ENCODE results near the gene DNAH6.
"Not testable (repeated sequence)": the region's sequence is repeated elsewhere in the genome, so short reads cannot be mapped to it uniquely, and the experiment has no call there.

Gene DNAH6, protein sequence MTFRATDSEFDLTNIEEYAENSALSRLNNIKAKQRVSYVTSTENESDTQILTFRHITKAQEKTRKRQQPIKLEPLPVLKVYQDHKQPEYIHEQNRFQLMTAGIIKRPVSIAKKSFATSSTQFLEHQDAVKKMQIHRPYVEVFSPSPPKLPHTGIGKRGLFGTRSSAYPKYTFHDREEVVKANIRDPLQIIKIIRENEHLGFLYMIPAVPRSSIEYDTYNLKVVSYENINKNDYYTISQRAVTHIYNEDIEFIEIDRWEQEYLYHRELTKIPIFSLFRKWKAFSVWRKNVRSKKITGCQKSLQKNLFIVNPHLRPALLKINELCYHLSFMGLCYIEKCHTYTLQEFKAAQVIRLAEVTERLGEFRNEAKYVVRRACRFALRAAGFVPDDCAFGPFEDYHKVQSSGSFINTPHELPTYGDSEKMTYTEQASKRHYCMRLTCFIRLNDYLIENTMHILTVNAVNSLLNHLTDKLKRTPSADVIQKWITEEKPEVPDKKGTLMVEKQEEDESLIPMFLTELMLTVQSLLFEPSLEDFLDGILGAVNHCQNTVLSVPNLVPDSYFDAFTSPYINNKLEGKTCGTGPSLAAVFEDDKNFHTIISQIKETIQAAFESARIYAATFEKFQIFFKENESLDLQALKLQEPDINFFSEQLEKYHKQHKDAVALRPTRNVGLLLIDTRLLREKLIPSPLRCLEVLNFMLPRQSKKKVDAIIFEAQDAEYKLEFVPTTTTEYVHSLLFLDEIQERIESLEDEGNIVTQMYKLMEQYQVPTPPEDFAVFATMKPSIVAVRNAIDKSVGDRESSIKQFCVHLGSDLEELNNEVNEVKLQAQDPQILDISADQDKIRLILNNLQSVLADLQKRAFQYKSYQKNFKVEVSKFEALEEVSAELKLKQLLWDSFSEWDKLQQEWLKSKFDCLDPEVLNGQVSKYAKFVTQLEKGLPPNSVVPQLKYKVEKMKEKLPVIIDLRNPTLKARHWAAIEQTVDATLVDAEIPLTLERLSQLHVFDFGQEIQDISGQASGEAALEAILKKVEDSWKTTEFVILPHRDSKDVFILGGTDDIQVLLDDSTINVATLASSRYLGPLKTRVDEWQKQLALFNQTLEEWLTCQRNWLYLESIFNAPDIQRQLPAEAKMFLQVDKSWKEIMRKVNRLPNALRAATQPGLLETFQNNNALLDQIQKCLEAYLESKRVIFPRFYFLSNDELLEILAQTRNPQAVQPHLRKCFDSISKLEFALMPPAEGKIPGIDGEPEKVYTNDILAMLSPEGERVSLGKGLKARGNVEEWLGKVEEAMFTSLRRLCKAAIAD (N-terminal part only)

DNA sequence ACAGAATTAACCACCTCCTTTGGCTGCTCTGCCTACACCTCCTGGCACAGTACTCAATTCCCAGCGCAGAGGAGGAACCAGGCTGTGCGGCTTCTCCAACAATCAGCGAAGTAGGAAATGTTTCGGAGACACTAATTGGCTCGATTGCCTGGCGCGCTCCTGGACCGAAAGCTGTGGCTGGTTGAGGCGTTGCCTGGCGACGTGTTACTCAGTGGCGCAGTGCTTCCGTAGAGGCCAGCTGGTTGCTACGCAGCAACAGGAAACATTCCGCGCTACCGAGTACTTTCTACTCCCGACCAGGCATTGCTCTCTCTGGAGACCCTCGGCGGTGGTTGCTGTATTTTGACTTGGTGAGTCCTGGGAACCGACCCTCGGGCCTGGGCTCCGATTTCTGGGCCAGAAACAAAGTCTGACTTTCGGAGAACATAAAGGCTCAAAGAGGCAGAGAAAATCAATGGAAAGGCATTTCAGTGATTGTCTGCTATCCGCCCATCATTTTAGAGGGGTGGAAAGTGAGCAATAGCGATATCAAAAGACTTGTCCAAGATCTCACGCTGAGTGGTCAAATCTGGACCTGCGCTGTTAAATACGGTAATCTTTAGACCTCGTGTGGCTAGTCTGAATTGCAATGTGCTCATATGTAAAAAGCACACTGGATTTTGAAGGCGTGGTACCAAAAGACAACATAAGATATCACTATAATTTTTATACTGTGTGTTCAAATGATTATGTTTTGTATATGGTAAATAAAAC is at the start of gene DNAH6:
DNAH6 (plus strand) TSS at position 265 of the 753 bp plus-strand sequence. CDS start 1,329 bp downstream, outside the sequence.
- H3K9me3 Mint-ChIP-seq, result peaks cover 18% of the 10 kb centered on the region
- no peak for TF ChIP-seq CTCF (IDR thresholded peaks at IDR 0.05)
- H3K4me3 Mint-ChIP-seq, result peak within 1 kb of the TSS; percentile 76
- peaks cover 7% of the 10 kb centered on the region for H3K36me3 Mint-ChIP-seq (ENCODE audit: low read depth)
- peak; percentile 61 for DNase-seq
- no peak within 1 kb of the TSS for H3K27ac Mint-ChIP-seq
- peaks cover 4% of the 10 kb centered on the region for H3K27me3 Mint-ChIP-seq (ENCODE audit: low read depth, poor library complexity)
- no peaks in the 10 kb centered on the region for H3K4me1 Mint-ChIP-seq

DNA sequence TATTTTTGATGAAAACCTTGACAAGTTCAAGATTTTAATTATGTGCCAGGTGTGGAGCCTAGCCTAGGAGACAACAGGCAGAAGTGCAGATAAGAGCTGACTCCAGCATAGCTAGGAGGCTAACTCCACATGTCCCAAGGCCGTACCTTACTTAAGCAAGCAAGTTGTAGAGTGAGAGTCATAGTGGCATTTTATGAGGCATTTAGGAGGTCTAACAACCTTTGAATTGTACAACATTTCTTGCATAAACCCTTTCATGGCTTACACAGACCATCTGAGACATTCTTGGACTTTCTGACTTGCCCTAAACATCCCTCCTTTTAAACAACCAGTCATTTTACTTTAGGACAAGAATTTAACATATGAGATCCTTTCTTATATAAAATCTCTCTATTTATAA is 48.9 kb upstream of the DNAH6 start:
- peaks cover 8% of the 10 kb centered on the region for H3K27me3 Mint-ChIP-seq (ENCODE audit: low read depth, poor library complexity)
- H3K9me3 Mint-ChIP-seq, result peaks cover 53% of the 10 kb centered on the region
- H3K4me1 Mint-ChIP-seq, result peaks cover 7% of the 10 kb centered on the region

GRCh38 chr2:84472423-84472822 is 43.9 kb upstream of the DNAH6 start:
- H3K4me1 Mint-ChIP-seq; H3K27ac Mint-ChIP-seq; DNase-seq; H3K4me3 Mint-ChIP-seq; H3K27me3 Mint-ChIP-seq (ENCODE audit: low read depth, poor library complexity): not testable (repeated sequence)
- Mint-ChIP-seq H3K36me3 (ENCODE audit: low read depth) (peaks cover 27% of the 10 kb centered on the region), H3K9me3 (peaks cover 69% of the 10 kb centered on the region)

More for the DNA sequence above, 48.9 kb upstream of the DNAH6 start:
- Mint-ChIP-seq H3K27ac (no peak overlapping the region), H3K4me3 (no peak overlapping the region), H3K36me3 (ENCODE audit: low read depth) (peaks cover 20% of the 10 kb centered on the region)
- no peak for TF ChIP-seq CTCF (IDR thresholded peaks at IDR 0.05)
- no peak for DNase-seq

DNA sequence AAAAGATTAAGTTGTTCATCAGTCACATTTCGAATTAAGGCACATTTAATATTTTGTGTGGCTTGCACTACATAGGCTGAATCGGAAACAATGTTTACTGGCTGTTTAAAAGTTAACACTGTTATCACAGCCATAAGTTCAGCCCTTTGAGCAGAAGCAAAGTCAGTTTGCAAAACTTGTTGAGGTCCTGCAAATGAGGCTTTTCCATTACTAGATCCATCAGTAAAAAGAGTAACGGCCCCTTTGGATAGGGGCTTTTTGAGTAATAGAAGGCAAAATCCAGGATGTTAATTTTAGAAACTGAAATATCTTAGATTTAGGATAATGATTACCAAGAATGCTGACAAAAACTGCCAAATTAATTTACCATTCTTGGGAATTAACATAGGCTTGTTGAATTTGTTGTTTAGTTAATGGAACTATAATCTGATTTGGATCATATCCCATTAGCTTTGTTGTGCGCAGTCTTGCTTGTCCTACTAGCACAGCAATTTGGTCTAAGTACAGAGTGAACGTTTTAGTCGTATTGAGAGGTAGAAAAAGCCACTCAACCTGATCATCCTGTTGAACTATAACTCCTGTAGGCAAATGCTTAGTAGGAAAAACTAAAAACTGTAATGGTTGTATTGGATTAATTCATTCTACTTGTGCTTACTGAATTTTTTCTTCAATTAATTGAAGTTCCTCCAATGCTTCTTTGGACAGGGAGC is 43.3 kb upstream of the DNAH6 start:
- Mint-ChIP-seq H3K4me1 (no peaks in the 10 kb centered on the region), H3K36me3 (ENCODE audit: low read depth) (peaks cover 27% of the 10 kb centered on the region), H3K4me3 (no peak overlapping the region), H3K27ac (no peak overlapping the region), H3K9me3 (peaks cover 74% of the 10 kb centered on the region), H3K27me3 (ENCODE audit: low read depth, poor library complexity) (peaks cover 8% of the 10 kb centered on the region)
- no peak for DNase-seq
- TF ChIP-seq CTCF (IDR thresholded peaks at IDR 0.05), result no peak

DNA sequence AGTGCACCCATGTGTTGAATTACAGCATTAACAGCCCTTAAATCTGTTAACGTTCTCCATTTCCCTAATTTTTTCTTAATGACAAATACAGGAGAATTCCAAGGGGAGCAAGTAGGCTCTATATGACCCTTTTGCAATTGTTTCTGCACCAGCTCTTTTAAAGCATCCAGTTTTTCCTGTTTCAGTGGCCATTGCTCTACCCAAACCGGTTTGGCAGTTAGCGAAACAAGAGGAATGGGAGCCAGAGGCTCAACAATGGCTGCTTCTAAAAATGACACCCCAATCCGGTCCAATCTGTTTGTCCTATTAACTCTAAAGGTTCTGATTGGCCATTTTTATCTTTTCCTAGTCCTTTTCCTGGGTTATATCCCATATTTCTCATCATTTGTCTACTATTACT is 42.1 kb upstream of the DNAH6 start:
- Mint-ChIP-seq H3K4me1 (no peaks in the 10 kb centered on the region), H3K27ac (no peak overlapping the region), H3K36me3 (ENCODE audit: low read depth) (peaks cover 23% of the 10 kb centered on the region), H3K4me3 (no peak overlapping the region), H3K27me3 (ENCODE audit: low read depth, poor library complexity) (peaks cover 8% of the 10 kb centered on the region), H3K9me3 (peaks cover 70% of the 10 kb centered on the region)
- DNase-seq, result no peak
- TF ChIP-seq CTCF (IDR thresholded peaks at IDR 0.05), result no peak
